GM10847 (cell line): Measurements from ENCODE around the gene DNAJC11.

Experiments used
- POLR2A ChIP-seq: IDR thresholded peaks from 2 replicates; pipeline ENCODE4 v1.6.1; 2011; ENCODE audit not compliant: insufficient read length; ENCODE audit errors: extremely low read depth

Gene DNAJC11

GRCh38 chr1:6601923-6602668 lies 99.5 kb downstream of the DNAJC11 start:
- no peak for TF ChIP-seq POLR2A

- no peak for TF ChIP-seq POLR2A
Measured at GRCh38 chr1:6601049-6601922, 100.3 kb downstream of the DNAJC11 start.

- TF ChIP-seq POLR2A = no peak
Measured at GRCh38 chr1:6600410-6601048, 101.1 kb downstream of the DNAJC11 start.

- no peak for TF ChIP-seq POLR2A
Measured at GRCh38 chr1:6599141-6599975, 102.3 kb downstream of the DNAJC11 start.

GRCh38 chr1:6597777-6598131 lies 103.9 kb downstream of the DNAJC11 start:
- no peak for TF ChIP-seq POLR2A

GRCh38 chr1:6596886-6597776 lies 104.5 kb downstream of the DNAJC11 start:
- no peak for TF ChIP-seq POLR2A

GRCh38 chr1:6596351-6596750 lies 105.3 kb downstream of the DNAJC11 start:
- TF ChIP-seq POLR2A = no peak

GRCh38 chr1:6594977-6595740 lies 106.5 kb downstream of the DNAJC11 start:
- no peak for TF ChIP-seq POLR2A

DNA sequence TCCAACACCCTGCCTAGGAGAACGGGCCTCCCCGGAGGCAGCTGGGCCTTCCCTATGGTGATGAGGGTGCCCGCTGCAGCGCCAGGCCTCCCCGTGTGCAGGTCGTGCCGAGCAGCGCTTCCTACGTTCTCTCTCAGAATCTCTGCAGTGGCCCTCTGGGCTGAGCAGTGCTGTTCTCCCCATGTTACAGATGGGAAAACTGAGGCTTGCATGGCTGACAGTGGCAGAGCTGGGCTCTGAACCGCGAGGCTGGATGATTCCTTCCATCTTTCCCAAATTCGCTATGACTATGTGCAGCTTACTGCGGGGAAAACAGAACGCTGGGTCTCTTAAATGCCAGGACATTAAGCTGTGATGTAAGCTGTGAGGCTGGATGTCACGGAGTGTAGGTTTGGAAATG lies 107.8 kb downstream of the DNAJC11 start:
- no peak for TF ChIP-seq POLR2A

DNA sequence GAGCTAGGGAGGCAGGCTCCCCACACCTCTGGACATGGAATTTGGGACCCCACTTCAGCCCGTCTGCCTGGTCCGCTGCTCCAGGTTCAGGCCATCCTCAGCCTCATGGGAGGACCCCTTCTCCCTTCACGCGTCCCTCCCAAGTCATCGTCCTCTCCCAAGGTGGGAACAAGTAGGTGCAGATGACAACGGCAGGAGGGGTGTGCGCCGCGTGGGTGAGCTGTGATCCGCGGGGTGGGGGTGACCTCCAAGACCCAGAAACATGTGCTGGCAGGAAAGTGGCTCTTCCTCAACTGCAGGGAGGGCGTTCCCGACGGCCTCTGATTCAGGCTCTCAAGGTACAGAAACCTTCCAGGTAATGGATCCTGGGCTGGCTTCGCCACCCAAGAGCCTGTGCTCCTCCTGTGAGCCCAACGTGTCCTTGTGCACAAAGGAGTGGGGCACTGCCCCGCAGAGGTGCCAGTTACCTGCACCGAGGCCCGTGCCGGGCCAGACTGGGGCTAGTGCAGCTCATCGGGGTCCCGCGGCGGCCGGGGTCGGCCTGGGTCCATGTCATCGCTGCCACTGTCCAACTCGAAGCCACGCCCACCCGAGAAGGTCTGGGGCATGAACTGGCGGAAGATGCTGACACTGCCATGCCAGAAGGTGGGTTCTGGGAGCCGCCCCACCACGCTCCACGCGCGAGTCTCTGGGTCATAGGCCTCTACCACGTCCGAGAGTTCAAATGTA lies 108.6 kb downstream of the DNAJC11 start:
- no peak for TF ChIP-seq POLR2A

GRCh38 chr1:6592441-6592840 lies 109.2 kb downstream of the DNAJC11 start:
- TF ChIP-seq POLR2A = no peak

GRCh38 chr1:6591644-6592043 lies 110.0 kb downstream of the DNAJC11 start:
- TF ChIP-seq POLR2A = no peak

DNA sequence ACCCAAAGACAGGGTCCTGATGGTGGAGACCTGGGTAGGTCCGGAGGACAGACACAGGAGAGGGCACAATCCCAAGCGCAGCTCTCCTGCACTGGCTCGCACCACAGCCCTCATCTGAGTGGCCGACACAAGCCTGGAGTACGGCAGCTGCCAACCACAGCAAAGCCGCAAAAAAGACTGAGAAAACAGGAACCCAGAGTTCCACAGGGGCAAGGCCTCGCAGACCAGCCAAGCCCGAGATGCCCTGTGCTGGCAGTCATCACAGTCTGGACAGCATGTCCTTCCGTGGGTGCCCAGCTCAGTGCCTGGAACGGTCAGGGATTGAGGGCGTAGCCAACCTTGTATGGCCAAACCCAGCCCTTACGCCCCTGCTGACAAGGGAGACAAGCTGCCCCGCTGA lies 110.4 kb downstream of the DNAJC11 start:
- no peak for TF ChIP-seq POLR2A
